Stimulated activated CD8-positive, alpha-beta memory T cell treated with anti-CD3 and anti-CD28 coated beads, Interleukin-12 subunit alpha, Interleukin-12 subunit beta, amount 100 ng/mL, for 24 hours (primary cell): ENCODE measurements around the gene CRABP2.

Experiments used
- DNase-seq: peaks from one replicate; pipeline ENCODE4 v3.0.0-alpha.2; 2020; ENCODE audit errors: extremely low read depth

CRABP2 gene

GRCh38 chr1:156668801-156669637, 36.4 kb downstream of the CRABP2 start:
- no peak for DNase-seq

GRCh38 chr1:156667968-156668709, 37.2 kb downstream of the CRABP2 start:
- DNase-seq = no peak

- DNase-seq = no peak
Observed at GRCh38 chr1:156667610-156667967, 37.8 kb downstream of the CRABP2 start.

- DNase-seq = no peak
Observed at GRCh38 chr1:156666862-156667609, 38.3 kb downstream of the CRABP2 start.

GRCh38 chr1:156665539-156665938, 39.8 kb downstream of the CRABP2 start:
- DNase-seq = no peak

GRCh38 chr1:156664767-156665411, 40.5 kb downstream of the CRABP2 start:
- no peak for DNase-seq

- no peak for DNase-seq
Observed at GRCh38 chr1:156664046-156664766, 41.2 kb downstream of the CRABP2 start.

GRCh38 chr1:156663178-156663577, 42.2 kb downstream of the CRABP2 start:
- no peak for DNase-seq

- no peak for DNase-seq
Observed at GRCh38 chr1:156662800-156663055, 42.7 kb downstream of the CRABP2 start.

- DNase-seq = no peak
Observed at GRCh38 chr1:156662005-156662799, 43.2 kb downstream of the CRABP2 start.

- DNase-seq = no peak
Observed at GRCh38 chr1:156660752-156661112, 44.7 kb downstream of the CRABP2 start.

GRCh38 chr1:156659988-156660751, 45.2 kb downstream of the CRABP2 start:
- peak; percentile 85 for DNase-seq

GRCh38 chr1:156659661-156659987, 45.8 kb downstream of the CRABP2 start:
- DNase-seq = no peak

- DNase-seq = no peak
Observed at GRCh38 chr1:156658945-156659574, 46.3 kb downstream of the CRABP2 start.

- no peak for DNase-seq
Observed at GRCh38 chr1:156658496-156658895, 46.9 kb downstream of the CRABP2 start.

- DNase-seq = no peak
Observed at GRCh38 chr1:156657741-156658319, 47.6 kb downstream of the CRABP2 start.

- DNase-seq = peak; percentile 30
Observed at GRCh38 chr1:156656806-156657740, 48.3 kb downstream of the CRABP2 start.

- DNase-seq = no peak
Observed at GRCh38 chr1:156655904-156656516, 49.4 kb downstream of the CRABP2 start.
